GM12875 (cell line): Measurements from ENCODE around the gene ISCA2.

ENCODE experiments used
- H3K4me3 ChIP-seq: one replicate; pipeline ENCODE4 v1.5.1; 2011; ENCODE audit warnings: low read depth, low read length, control low read depth
- CTCF ChIP-seq: IDR thresholded peaks from 2 replicates; pipeline ENCODE4 v1.5.1; 2011; ENCODE audit warnings: low read depth, mild to moderate bottlenecking, control low read depth, inconsistent platforms, low read length, moderate library complexity, borderline replicate concordance; ENCODE audit not compliant: insufficient read depth

Gene ISCA2

GRCh38 chr14:74539503-74539902 lies 45.9 kb downstream of the ISCA2 start:
- no peak overlapping the region for H3K4me3 ChIP-seq
- no peak for TF ChIP-seq CTCF

- TF ChIP-seq CTCF = no peak
- no peak overlapping the region for H3K4me3 ChIP-seq
These were observed 47.7 kb downstream of the ISCA2 start for GRCh38 chr14:74541225-74541624.

- no peak overlapping the region for H3K4me3 ChIP-seq
These were observed 48.6 kb downstream of the ISCA2 start for GRCh38 chr14:74542056-74542685.

GRCh38 chr14:74543771-74544438 lies 50.3 kb downstream of the ISCA2 start:
- TF ChIP-seq CTCF = no peak

More at GRCh38 chr14:74542056-74542685, 48.6 kb downstream of the ISCA2 start:
- no peak for TF ChIP-seq CTCF

GRCh38 chr14:74545386-74545785 lies 51.8 kb downstream of the ISCA2 start:
- no peak overlapping the region for H3K4me3 ChIP-seq
- TF ChIP-seq CTCF = no peak

More at GRCh38 chr14:74543771-74544438, 50.3 kb downstream of the ISCA2 start:
- H3K4me3 ChIP-seq = no peak overlapping the region

GRCh38 chr14:74546416-74546815 lies 52.9 kb downstream of the ISCA2 start:
- no peak overlapping the region for H3K4me3 ChIP-seq
- TF ChIP-seq CTCF = no peak
